ENCODE results near the gene IGLL5. TPM values are rescaled to one million over a fixed set of nuclear protein-coding genes. Genes with fewer than 3 reads are reported as not detected.
"Not testable (repeated sequence)": the region's sequence is repeated elsewhere in the genome, so short reads cannot be mapped to it uniquely, and the experiment has no call there.

The IGLL5 gene
- total RNA-seq, 1 donor = not detected

- DNase-seq (ENCODE audit: low read depth) = no peak
- no peak overlapping the region for H3K4me3 ChIP-seq (ENCODE audit: low read depth, low read length)
- no peak for TF ChIP-seq CTCF (IDR thresholded peaks at IDR 0.05; ENCODE audit: insufficient read depth, low read depth, low read length)
These were observed 31.4 kb downstream of the IGLL5 start for GRCh38 chr22:22919041-22919440.

- DNase-seq (ENCODE audit: low read depth) = no peak
- TF ChIP-seq CTCF (IDR thresholded peaks at IDR 0.05; ENCODE audit: insufficient read depth, low read depth, low read length) = no peak
- no peak overlapping the region for H3K4me3 ChIP-seq (ENCODE audit: low read depth, low read length)
These were observed 32.6 kb downstream of the IGLL5 start for GRCh38 chr22:22920104-22920654.

GRCh38 chr22:22920910-22921550, 33.4 kb downstream of the IGLL5 start:
- no peak for DNase-seq (ENCODE audit: low read depth)
- H3K4me3 ChIP-seq (ENCODE audit: low read depth, low read length) = no peak overlapping the region
- TF ChIP-seq CTCF (IDR thresholded peaks at IDR 0.05; ENCODE audit: insufficient read depth, low read depth, low read length) = no peak

GRCh38 chr22:22921575-22921974, 34.0 kb downstream of the IGLL5 start:
- no peak for DNase-seq (ENCODE audit: low read depth)
- no peak overlapping the region for H3K4me3 ChIP-seq (ENCODE audit: low read depth, low read length)
- TF ChIP-seq CTCF (IDR thresholded peaks at IDR 0.05; ENCODE audit: insufficient read depth, low read depth, low read length) = no peak

- H3K4me3 ChIP-seq (ENCODE audit: low read depth, low read length); DNase-seq (ENCODE audit: low read depth): not testable (repeated sequence)
These were observed 34.7 kb downstream of the IGLL5 start for GRCh38 chr22:22922092-22922953.

- no peak for DNase-seq (ENCODE audit: low read depth)
- no peak overlapping the region for H3K4me3 ChIP-seq (ENCODE audit: low read depth, low read length)
- TF ChIP-seq CTCF (IDR thresholded peaks at IDR 0.05; ENCODE audit: insufficient read depth, low read depth, low read length) = no peak
These were observed 35.3 kb downstream of the IGLL5 start for GRCh38 chr22:22922954-22923319.

- H3K4me3 ChIP-seq (ENCODE audit: low read depth, low read length) = no peak overlapping the region
- no peak for TF ChIP-seq CTCF (IDR thresholded peaks at IDR 0.05; ENCODE audit: insufficient read depth, low read depth, low read length)
- no peak for DNase-seq (ENCODE audit: low read depth)
These were observed 35.8 kb downstream of the IGLL5 start for GRCh38 chr22:22923379-22923778.
